ENCODE data around the gene WDTC1.

The WDTC1 gene

DNA sequence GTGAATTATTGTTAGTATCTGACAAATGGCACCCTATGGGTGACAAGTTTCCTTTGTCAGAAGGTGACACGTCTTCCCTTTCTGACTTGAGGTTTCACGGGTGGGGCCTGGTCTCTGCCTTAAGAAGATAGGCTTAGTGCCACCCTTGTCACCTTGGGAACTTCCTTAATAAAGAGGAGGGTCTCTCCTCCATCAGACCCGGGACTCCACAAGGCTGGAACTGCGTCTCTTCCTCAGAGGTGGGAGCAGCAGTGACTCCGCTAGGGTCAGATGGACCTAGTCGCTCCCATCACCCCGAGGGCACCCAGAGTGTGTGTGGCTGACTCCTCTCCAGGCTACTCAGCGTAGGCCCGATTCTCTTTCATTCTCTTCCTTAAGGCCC is 774 bp upstream of the WDTC1 start:
- peaks cover 27% of the 10 kb centered on the region for H3K79me2 ChIP-seq (ENCODE audit: low read length)
- H3K9me3 ChIP-seq (replicated peaks; ENCODE audit: insufficient read depth, low read length) = no peaks in the 10 kb centered on the region
- peak overlapping the region; percentile 84 for H3K4me2 ChIP-seq (ENCODE audit: low read depth, low read length)
- no peak overlapping the region for H3K27ac ChIP-seq (ENCODE audit: low read length)
- H3F3A ChIP-seq (ENCODE audit: insufficient read depth, low read length) = peaks cover 10% of the 10 kb centered on the region
- 0 out of 2 replicates have a peak, but pooled peaks cover 9% of the 10 kb centered on the region for H3K4me1 ChIP-seq (ENCODE audit: low read length)
- peak overlapping the region; percentile 32; the same call in 1 of the 2 replicates for H3K9ac ChIP-seq (ENCODE audit: low read length)
- H3K36me3 ChIP-seq (replicated peaks; ENCODE audit: insufficient read depth, low read length) = no peaks in the 10 kb centered on the region
- TF ChIP-seq EZH2phosphoT487 (IDR thresholded peaks at IDR 0.05; ENCODE audit: low read length) (no peak), CTCF (IDR thresholded peaks at IDR 0.05; ENCODE audit: low read length) (no peak), EZH2 (optimal IDR thresholded peaks at IDR 0.05; ENCODE audit: low read depth, low read length) (no peak)
- H2AFZ ChIP-seq (ENCODE audit: low read length) = peak overlapping the region; percentile 99
- H3K27me3 ChIP-seq (replicated peaks; ENCODE audit: insufficient read depth, low read length) = no peaks in the 10 kb centered on the region
- H4K20me1 ChIP-seq (ENCODE audit: insufficient read depth, low read length) = no peaks in the 10 kb centered on the region
- no peak for DNase-seq
- no peaks in the 10 kb centered on the region for H3K9me2 ChIP-seq (replicated peaks; ENCODE audit: insufficient read depth, low read length)
- peak overlapping the region; percentile 60 for H3K4me3 ChIP-seq (ENCODE audit: low read length)

DNA sequence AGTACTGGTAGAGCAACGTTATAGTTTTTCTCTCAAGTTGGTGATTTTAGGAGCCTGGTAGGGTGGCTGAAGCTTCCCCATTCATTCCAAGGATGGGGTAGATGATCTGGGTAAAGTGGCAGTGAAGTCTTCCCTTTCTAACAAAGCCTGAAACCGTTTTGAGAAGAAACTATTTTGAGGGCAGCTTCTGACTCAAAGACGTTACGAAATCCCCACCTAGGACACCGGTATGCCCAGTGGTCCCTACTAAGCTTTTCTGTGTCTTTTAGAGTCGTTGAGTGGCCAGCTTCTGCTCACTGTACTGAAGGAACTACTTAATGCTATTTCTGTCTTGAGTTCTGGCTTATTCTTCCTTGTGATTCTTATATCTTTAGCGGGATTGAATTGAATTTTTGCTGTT is 1.4 kb downstream of the WDTC1 start:
- peaks cover 10% of the 10 kb centered on the region for H3F3A ChIP-seq (ENCODE audit: insufficient read depth, low read length)
- peak overlapping the region; percentile 62 for H2AFZ ChIP-seq (ENCODE audit: low read length)
- peak overlapping the region; percentile 85 for H3K4me2 ChIP-seq (ENCODE audit: low read depth, low read length)
- H3K4me1 ChIP-seq (ENCODE audit: low read length) = 0 out of 2 replicates have a peak, but pooled peaks cover 9% of the 10 kb centered on the region
- peak overlapping the region; percentile 65 for H3K4me3 ChIP-seq (ENCODE audit: low read length)
- no peaks in the 10 kb centered on the region for H3K36me3 ChIP-seq (replicated peaks; ENCODE audit: insufficient read depth, low read length)
- no peak for DNase-seq
- peak overlapping the region; percentile 45; the same call in 1 of the 2 replicates for H3K9ac ChIP-seq (ENCODE audit: low read length)
- peak overlapping the region; percentile 25; the same call in 1 of the 2 replicates for H3K27ac ChIP-seq (ENCODE audit: low read length)
- H3K79me2 ChIP-seq (ENCODE audit: low read length) = peaks cover 30% of the 10 kb centered on the region
- H3K27me3 ChIP-seq (replicated peaks; ENCODE audit: insufficient read depth, low read length) = no peaks in the 10 kb centered on the region
- no peaks in the 10 kb centered on the region for H3K9me2 ChIP-seq (replicated peaks; ENCODE audit: insufficient read depth, low read length)
- H3K9me3 ChIP-seq (replicated peaks; ENCODE audit: insufficient read depth, low read length) = no peaks in the 10 kb centered on the region
- H4K20me1 ChIP-seq (ENCODE audit: insufficient read depth, low read length) = no peaks in the 10 kb centered on the region
- TF ChIP-seq EZH2phosphoT487 (IDR thresholded peaks at IDR 0.05; ENCODE audit: low read length) (no peak), CTCF (IDR thresholded peaks at IDR 0.05; ENCODE audit: low read length) (no peak), EZH2 (optimal IDR thresholded peaks at IDR 0.05; ENCODE audit: low read depth, low read length) (no peak)

DNA sequence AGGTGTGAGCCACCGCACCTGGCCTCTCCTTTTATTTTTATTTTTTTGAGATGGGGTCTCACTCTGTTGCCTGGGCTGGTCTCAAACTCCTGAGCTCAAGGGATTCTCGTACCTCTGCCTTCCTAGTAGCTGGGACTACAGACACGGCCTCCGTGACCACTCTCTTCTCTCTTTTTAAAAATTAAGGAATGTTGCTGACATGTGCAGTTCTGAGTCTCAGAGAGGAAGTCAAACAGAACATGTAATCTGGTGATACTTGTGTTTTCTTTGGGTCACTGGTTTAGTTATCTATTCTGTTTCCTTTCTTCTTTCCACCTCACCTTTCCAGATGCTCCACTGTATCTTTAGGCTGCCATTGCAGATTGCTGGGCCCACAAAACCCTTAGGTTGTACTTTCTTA is 2.7 kb downstream of the WDTC1 start:
- DNase-seq = no peak
- no peak for TF ChIP-seq CTCF (IDR thresholded peaks at IDR 0.05; ENCODE audit: low read length)
- no peak for TF ChIP-seq EZH2 (optimal IDR thresholded peaks at IDR 0.05; ENCODE audit: low read depth, low read length)
- TF ChIP-seq EZH2phosphoT487 (IDR thresholded peaks at IDR 0.05; ENCODE audit: low read length) = no peak
- H2AFZ ChIP-seq (ENCODE audit: low read length) = no peak overlapping the region
- no peaks in the 10 kb centered on the region for H3K27me3 ChIP-seq (replicated peaks; ENCODE audit: insufficient read depth, low read length)
- H3K4me1 ChIP-seq (ENCODE audit: low read length) = 0 out of 2 replicates have a peak, but pooled peaks cover 9% of the 10 kb centered on the region
- no peaks in the 10 kb centered on the region for H3K36me3 ChIP-seq (replicated peaks; ENCODE audit: insufficient read depth, low read length)
- no peak overlapping the region for H3K4me2 ChIP-seq (ENCODE audit: low read depth, low read length)
- no peaks in the 10 kb centered on the region for H3K9me3 ChIP-seq (replicated peaks; ENCODE audit: insufficient read depth, low read length)
- peaks cover 10% of the 10 kb centered on the region for H3F3A ChIP-seq (ENCODE audit: insufficient read depth, low read length)
- no peak overlapping the region for H3K4me3 ChIP-seq (ENCODE audit: low read length)
- no peak overlapping the region for H3K27ac ChIP-seq (ENCODE audit: low read length)
- H3K9ac ChIP-seq (ENCODE audit: low read length) = no peak overlapping the region
- H3K79me2 ChIP-seq (ENCODE audit: low read length) = peaks cover 30% of the 10 kb centered on the region
- no peaks in the 10 kb centered on the region for H3K9me2 ChIP-seq (replicated peaks; ENCODE audit: insufficient read depth, low read length)
- no peaks in the 10 kb centered on the region for H4K20me1 ChIP-seq (ENCODE audit: insufficient read depth, low read length)

Data from MM.1S (cell line).